ENCODE data around the gene EPS8L2. TPM values are rescaled to one million over a fixed set of nuclear protein-coding genes. Genes with fewer than 3 reads are reported as not detected.

Gene EPS8L2
- polyA plus RNA-seq, 5 donors, result 41.3 to 88.7 (median 81.2) TPM

- no peak for DNase-seq
Measured at GRCh38 chr11:772429-773390, 66.7 kb downstream of the EPS8L2 start.

- no peak for DNase-seq
Measured at GRCh38 chr11:773425-773824, 67.4 kb downstream of the EPS8L2 start.

- DNase-seq, result no peak
Measured at GRCh38 chr11:773830-774229, 67.8 kb downstream of the EPS8L2 start.

- no peak for DNase-seq
Measured at GRCh38 chr11:774873-775592, 69.0 kb downstream of the EPS8L2 start.

GRCh38 chr11:776263-776560, 70.2 kb downstream of the EPS8L2 start:
- DNase-seq, result no peak

- DNase-seq, result no peak
Measured at GRCh38 chr11:776561-777287, 70.7 kb downstream of the EPS8L2 start.

Other genes with a start within 250 kb of the EPS8L2 start
- gene RNH1, start 199.0 kb upstream of the EPS8L2 start, polyA plus RNA-seq (ENCODE audit: insufficient read depth in 1 of 5, insufficient read length in 5 of 5, low replicate concordance in 1 of 5), result 100 to 1,000 TPM in 1 of 5 donors, 10 to 100 TPM in 4; 63.3 to 130 (median 87.3) TPM
- gene HRAS, start 170.7 kb upstream of the EPS8L2 start, polyA plus RNA-seq (ENCODE audit: insufficient read depth in 1 of 5, insufficient read length in 5 of 5, low replicate concordance in 1 of 5), result 10 to 100 TPM; 27.3 to 63.3 (median 38.2) TPM
- 1 to 10 TPM; 2.3 to 5.0 (median 3.3) TPM for gene LRRC56, start 168.7 kb upstream of the EPS8L2 start, polyA plus RNA-seq (ENCODE audit: insufficient read depth in 1 of 5, insufficient read length in 5 of 5, low replicate concordance in 1 of 5)
- gene LMNTD2, start 145.5 kb upstream of the EPS8L2 start, polyA plus RNA-seq (ENCODE audit: insufficient read depth in 1 of 5, insufficient read length in 5 of 5, low replicate concordance in 1 of 5), result 1 to 10 TPM; 1.6 to 4.9 (median 2.8) TPM
- 10 to 100 TPM; 16.5 to 41.2 (median 27.6) TPM for gene RASSF7, start 145.3 kb upstream of the EPS8L2 start, polyA plus RNA-seq (ENCODE audit: insufficient read depth in 1 of 5, insufficient read length in 5 of 5, low replicate concordance in 1 of 5)
- gene PHRF1, start 129.8 kb upstream of the EPS8L2 start, polyA plus RNA-seq (ENCODE audit: insufficient read depth in 1 of 5, insufficient read length in 5 of 5, low replicate concordance in 1 of 5), result 10 to 100 TPM; 16.0 to 28.3 (median 20.4) TPM
- 10 to 100 TPM in 3 of 5 donors, 1 to 10 TPM in 2; 6.9 to 19.1 (median 11.5) TPM for gene IRF7, start 90.3 kb upstream of the EPS8L2 start, polyA plus RNA-seq (ENCODE audit: insufficient read depth in 1 of 5, insufficient read length in 5 of 5, low replicate concordance in 1 of 5)
- gene CDHR5, start 81.3 kb upstream of the EPS8L2 start, polyA plus RNA-seq (ENCODE audit: insufficient read depth in 1 of 5, insufficient read length in 5 of 5, low replicate concordance in 1 of 5), result under 1 TPM; 0.20 to 0.86 (median 0.58) TPM
- 10 to 100 TPM in 1 of 5 donors, 1 to 10 TPM in 4; 1.2 to 14.9 (median 1.7) TPM for gene SCT, start 79.0 kb upstream of the EPS8L2 start, polyA plus RNA-seq (ENCODE audit: insufficient read depth in 1 of 5, insufficient read length in 5 of 5, low replicate concordance in 1 of 5)
- gene DRD4, start 69.0 kb upstream of the EPS8L2 start, polyA plus RNA-seq (ENCODE audit: insufficient read depth in 1 of 5, insufficient read length in 5 of 5, low replicate concordance in 1 of 5), result 1 to 10 TPM in 2 of 5 donors, under 1 TPM in 3; 0.21 to 1.5 (median 0.74) TPM
- gene DEAF1, start 11.0 kb upstream of the EPS8L2 start, polyA plus RNA-seq (ENCODE audit: insufficient read depth in 1 of 5, insufficient read length in 5 of 5, low replicate concordance in 1 of 5), result 10 to 100 TPM; 32.7 to 49.5 (median 37.7) TPM
- gene TMEM80, start 10.4 kb upstream of the EPS8L2 start, polyA plus RNA-seq (ENCODE audit: insufficient read depth in 1 of 5, insufficient read length in 5 of 5, low replicate concordance in 1 of 5), result 10 to 100 TPM; 23.2 to 35.8 (median 29.9) TPM
- gene TALDO1, start 41.2 kb downstream of the EPS8L2 start, polyA plus RNA-seq (ENCODE audit: insufficient read depth in 1 of 5, insufficient read length in 5 of 5, low replicate concordance in 1 of 5), result 100 to 1,000 TPM; 100 to 129 (median 107) TPM
- 10 to 100 TPM; 41.4 to 80.2 (median 61.8) TPM for gene GATD1, start 71.3 kb downstream of the EPS8L2 start, polyA plus RNA-seq (ENCODE audit: insufficient read depth in 1 of 5, insufficient read length in 5 of 5, low replicate concordance in 1 of 5)
- under 1 TPM in 3 of 5 donors, not detected in 2; 0.18 to 0.24 (median 0.22) TPM for gene CEND1, start 83.9 kb downstream of the EPS8L2 start, polyA plus RNA-seq (ENCODE audit: insufficient read depth in 1 of 5, insufficient read length in 5 of 5, low replicate concordance in 1 of 5)
- 10 to 100 TPM in 4 of 5 donors, 1 to 10 TPM in 1; 9.4 to 25.4 (median 15.7) TPM for gene SLC25A22, start 92.0 kb downstream of the EPS8L2 start, polyA plus RNA-seq (ENCODE audit: insufficient read depth in 1 of 5, insufficient read length in 5 of 5, low replicate concordance in 1 of 5)
- 10 to 100 TPM in 4 of 5 donors, 1 to 10 TPM in 1; 9.0 to 16.6 (median 11.6) TPM for gene PIDD1, start 99.0 kb downstream of the EPS8L2 start, polyA plus RNA-seq (ENCODE audit: insufficient read depth in 1 of 5, insufficient read length in 5 of 5, low replicate concordance in 1 of 5)
- gene RPLP2, start 103.7 kb downstream of the EPS8L2 start, polyA plus RNA-seq (ENCODE audit: insufficient read depth in 1 of 5, insufficient read length in 5 of 5, low replicate concordance in 1 of 5), result 1,000 to 10,000 TPM; 1,010 to 1,715 (median 1,239) TPM
- gene PNPLA2, start 112.7 kb downstream of the EPS8L2 start, polyA plus RNA-seq (ENCODE audit: insufficient read depth in 1 of 5, insufficient read length in 5 of 5, low replicate concordance in 1 of 5), result 10 to 100 TPM; 23.4 to 54.7 (median 38.0) TPM
- gene CRACR2B, start 121.7 kb downstream of the EPS8L2 start, polyA plus RNA-seq (ENCODE audit: insufficient read depth in 1 of 5, insufficient read length in 5 of 5, low replicate concordance in 1 of 5), result 10 to 100 TPM; 13.6 to 31.6 (median 21.5) TPM
- 100 to 1,000 TPM; 124 to 208 (median 165) TPM for gene CD151, start 126.7 kb downstream of the EPS8L2 start, polyA plus RNA-seq (ENCODE audit: insufficient read depth in 1 of 5, insufficient read length in 5 of 5, low replicate concordance in 1 of 5)
- gene POLR2L, start 136.3 kb downstream of the EPS8L2 start, polyA plus RNA-seq (ENCODE audit: insufficient read depth in 1 of 5, insufficient read length in 5 of 5, low replicate concordance in 1 of 5), result 100 to 1,000 TPM in 2 of 5 donors, 10 to 100 TPM in 3; 67.8 to 164 (median 85.4) TPM
- gene TSPAN4, start 136.6 kb downstream of the EPS8L2 start, polyA plus RNA-seq (ENCODE audit: insufficient read depth in 1 of 5, insufficient read length in 5 of 5, low replicate concordance in 1 of 5), result 10 to 100 TPM; 42.4 to 94.6 (median 63.9) TPM
- 100 to 1,000 TPM in 1 of 5 donors, 10 to 100 TPM in 4; 77.0 to 101 (median 86.2) TPM for gene CHID1, start 204.6 kb downstream of the EPS8L2 start, polyA plus RNA-seq (ENCODE audit: insufficient read depth in 1 of 5, insufficient read length in 5 of 5, low replicate concordance in 1 of 5)
- gene AP2A2, start 219.6 kb downstream of the EPS8L2 start, polyA plus RNA-seq (ENCODE audit: insufficient read depth in 1 of 5, insufficient read length in 5 of 5, low replicate concordance in 1 of 5), result 10 to 100 TPM; 74.4 to 84.3 (median 79.2) TPM

Measured in right lung (tissue), 5 donors.